ENCODE measurements around the gene HTRA3. TPM values are rescaled to one million over a fixed set of nuclear protein-coding genes. Genes with fewer than 3 reads are reported as not detected.

Gene HTRA3
- total and polyA plus RNA-seq, 4 donors: 0.36 to 1.2 (median 1.1) TPM

GRCh38 chr4:8259743-8260430 is 9.7 kb upstream of the HTRA3 start:
- no peaks in the 10 kb centered on the region for H3K4me1 ChIP-seq (ENCODE audit: control insufficient read depth in 4 of 4, insufficient read depth in 4 of 4, low read length in 3 of 4)
- H3K27ac ChIP-seq (ENCODE audit: low read depth in 1 of 2, low read length in 2 of 2): no peak overlapping the region
- no peaks in the 10 kb centered on the region for H3K27me3 ChIP-seq (ENCODE audit: control insufficient read depth in 4 of 4, insufficient read depth in 4 of 4, low read length in 3 of 4)
- no peak for DNase-seq (ENCODE audit: low spot score)
- WGBS: 86% methylated on average over 11 of the region's 11 CpGs
- H3K9me3 ChIP-seq (ENCODE audit: control insufficient read depth in 4 of 4, low read length in 3 of 4): no peaks in the 10 kb centered on the region
- H3K9ac ChIP-seq (ENCODE audit: low read depth in 1 of 2, low read length in 2 of 2): no peak overlapping the region
- TF ChIP-seq FOXA1 (IDR thresholded peaks at IDR 0.05) (no peak), EGR1 (IDR thresholded peaks at IDR 0.05; ENCODE audit: low read depth in 2 of 2) (no peak), RXRA (IDR thresholded peaks at IDR 0.05) (no peak), YY1 (IDR thresholded peaks at IDR 0.05) (no peak), GABPA (IDR thresholded peaks at IDR 0.05 in 1 of 2, conservative IDR thresholded peaks at IDR 0.05 in 1 of 2) (no peak), MAX (IDR thresholded peaks at IDR 0.05) (no peak), HNF4A (conservative IDR thresholded peaks at IDR 0.05) (no peak), NR2F2 (IDR thresholded peaks at IDR 0.05) (no peak), TAF1 (conservative IDR thresholded peaks at IDR 0.05) (no peak), RAD21 (IDR thresholded peaks at IDR 0.05) (no peak), CTCF (IDR thresholded peaks at IDR 0.05; ENCODE audit: low read depth, low read length, missing input control) (no peak), ATF3 (IDR thresholded peaks at IDR 0.05) (no peak), SP1 (IDR thresholded peaks at IDR 0.05) (no peak), JUND (IDR thresholded peaks at IDR 0.05) (no peak), FOXA2 (IDR thresholded peaks at IDR 0.05) (no peak), REST (IDR thresholded peaks at IDR 0.05) (no peak), HNF4G (IDR thresholded peaks at IDR 0.05) (no peak), ZBTB33 (IDR thresholded peaks at IDR 0.05) (no peak)
- no peaks in the 10 kb centered on the region for H3K36me3 ChIP-seq (ENCODE audit: control insufficient read depth in 4 of 4, insufficient read depth in 3 of 4, low read depth in 1 of 4, low read length in 3 of 4)
- no peak overlapping the region for H3K4me3 ChIP-seq (ENCODE audit: low read depth in 1 of 3, low read length in 3 of 3)

All from liver (tissue), 9 donors.